Endothelial cell (in vitro differentiated cells): ENCODE data around the gene SHROOM3. TPM values are rescaled to one million over a fixed set of nuclear protein-coding genes. Genes with fewer than 3 reads are reported as not detected.

Experiments
- DNase-seq: peaks from one replicate; pipeline ENCODE4 v3.0.0; 2021; ENCODE audit warnings: low spot score
- H3K27ac Mint-ChIP-seq: one replicate; pipeline ENCODE4 v1.8.0; 2021; ENCODE audit warnings: mixed read lengths, inconsistent platforms; ENCODE audit not compliant: unreplicated experiment
- H3K27me3 Mint-ChIP-seq: one replicate; pipeline ENCODE4 v1.8.0; 2021; ENCODE audit warnings: mild to moderate bottlenecking, moderate library complexity, mixed read lengths, inconsistent platforms; ENCODE audit not compliant: unreplicated experiment
- H3K36me3 Mint-ChIP-seq: one replicate; pipeline ENCODE4 v1.8.0; 2021; ENCODE audit warnings: mild to moderate bottlenecking, low read depth, mixed read lengths, inconsistent platforms; ENCODE audit not compliant: unreplicated experiment
- H3K4me1 Mint-ChIP-seq: one replicate; pipeline ENCODE4 v1.8.0; 2021; ENCODE audit warnings: mild to moderate bottlenecking, mixed read lengths, inconsistent platforms; ENCODE audit not compliant: unreplicated experiment
- H3K4me3 Mint-ChIP-seq: one replicate; pipeline ENCODE4 v1.8.0; 2021; ENCODE audit warnings: mild to moderate bottlenecking, mixed read lengths, inconsistent platforms; ENCODE audit not compliant: unreplicated experiment
- H3K9me3 Mint-ChIP-seq: one replicate; pipeline ENCODE4 v1.8.0; 2021; ENCODE audit warnings: mixed read lengths, inconsistent platforms; ENCODE audit not compliant: unreplicated experiment
- CTCF ChIP-seq: fragments of 200-600 bp; sonication (generic); IDR thresholded peaks from one replicate; pipeline ENCODE4 v1.5.0; 2021; ENCODE audit warnings: antibody characterized with exemption; ENCODE audit not compliant: unreplicated experiment
- total RNA-seq: library from RNA; stranded (reverse); fragmentation: NEBNext Ultra II Directional; extraction: Animal tissue kit (Norgen Biotek cat#: 25700); gene quantifications from one replicate; pipeline ENCODE4 v1.2.1, GENCODE V29; 2021; ENCODE audit not compliant: unreplicated experiment

The SHROOM3 gene
- total RNA-seq, 1 donor from 2014 or later = 7.9 TPM

- Mint-ChIP-seq H3K4me1 (peaks cover 7% of the 10 kb centered on the region), H3K4me3 (no peak overlapping the region), H3K27me3 (peaks cover 1% of the 10 kb centered on the region), H3K9me3 (no peaks in the 10 kb centered on the region), H3K27ac (no peak overlapping the region), H3K36me3 (no peaks in the 10 kb centered on the region)
- no peak for TF ChIP-seq CTCF
- no peak for DNase-seq
Measured at GRCh38 chr4:76673362-76673761, 238.3 kb downstream of the SHROOM3 start.

GRCh38 chr4:76674983-76675382 lies 240.0 kb downstream of the SHROOM3 start:
- peaks cover 1% of the 10 kb centered on the region for H3K27me3 Mint-ChIP-seq
- H3K4me1 Mint-ChIP-seq = peaks cover 7% of the 10 kb centered on the region
- H3K9me3 Mint-ChIP-seq = no peaks in the 10 kb centered on the region
- no peak for DNase-seq
- H3K27ac Mint-ChIP-seq = no peak overlapping the region
- no peak overlapping the region for H3K4me3 Mint-ChIP-seq
- TF ChIP-seq CTCF = no peak
- no peaks in the 10 kb centered on the region for H3K36me3 Mint-ChIP-seq

- Mint-ChIP-seq H3K27me3 (peaks cover 1% of the 10 kb centered on the region), H3K4me3 (no peak overlapping the region), H3K9me3 (no peaks in the 10 kb centered on the region), H3K27ac (no peak overlapping the region), H3K4me1 (peaks cover 7% of the 10 kb centered on the region), H3K36me3 (no peaks in the 10 kb centered on the region)
- no peak for TF ChIP-seq CTCF
- no peak for DNase-seq
Measured at GRCh38 chr4:76677571-76678326, 242.7 kb downstream of the SHROOM3 start.

GRCh38 chr4:76679691-76680090 lies 244.7 kb downstream of the SHROOM3 start:
- H3K27ac Mint-ChIP-seq = no peak overlapping the region
- H3K4me1 Mint-ChIP-seq = peaks cover 7% of the 10 kb centered on the region
- H3K36me3 Mint-ChIP-seq = no peaks in the 10 kb centered on the region
- no peak for DNase-seq
- peaks cover 1% of the 10 kb centered on the region for H3K27me3 Mint-ChIP-seq
- TF ChIP-seq CTCF = no peak
- H3K9me3 Mint-ChIP-seq = no peaks in the 10 kb centered on the region
- no peak overlapping the region for H3K4me3 Mint-ChIP-seq

GRCh38 chr4:76680952-76681351 lies 245.9 kb downstream of the SHROOM3 start:
- no peak for TF ChIP-seq CTCF
- Mint-ChIP-seq H3K36me3 (no peaks in the 10 kb centered on the region), H3K4me3 (no peak overlapping the region), H3K27me3 (no peaks in the 10 kb centered on the region), H3K9me3 (no peaks in the 10 kb centered on the region), H3K27ac (no peak overlapping the region), H3K4me1 (peaks cover 3% of the 10 kb centered on the region)
- DNase-seq = no peak
